Measurements from ENCODE around the gene CARM1.

GRCh38 chr19:10920781-10921180, 49.4 kb downstream of the CARM1 start:
- TF ChIP-seq POLR2A (IDR thresholded peaks at IDR 0.05), result no peak
- no peak for TF ChIP-seq CTCF (IDR thresholded peaks at IDR 0.05)

All from stomach (tissue), 4 donors.